OCI-M1 (cell line): Measurements from ENCODE around the gene DOCK10.

ENCODE experiments used
- DNase-seq: peaks from one replicate; lab custom pipeline; 2025; lab: John Stamatoyannopoulos, UW

The DOCK10 gene

DNA sequence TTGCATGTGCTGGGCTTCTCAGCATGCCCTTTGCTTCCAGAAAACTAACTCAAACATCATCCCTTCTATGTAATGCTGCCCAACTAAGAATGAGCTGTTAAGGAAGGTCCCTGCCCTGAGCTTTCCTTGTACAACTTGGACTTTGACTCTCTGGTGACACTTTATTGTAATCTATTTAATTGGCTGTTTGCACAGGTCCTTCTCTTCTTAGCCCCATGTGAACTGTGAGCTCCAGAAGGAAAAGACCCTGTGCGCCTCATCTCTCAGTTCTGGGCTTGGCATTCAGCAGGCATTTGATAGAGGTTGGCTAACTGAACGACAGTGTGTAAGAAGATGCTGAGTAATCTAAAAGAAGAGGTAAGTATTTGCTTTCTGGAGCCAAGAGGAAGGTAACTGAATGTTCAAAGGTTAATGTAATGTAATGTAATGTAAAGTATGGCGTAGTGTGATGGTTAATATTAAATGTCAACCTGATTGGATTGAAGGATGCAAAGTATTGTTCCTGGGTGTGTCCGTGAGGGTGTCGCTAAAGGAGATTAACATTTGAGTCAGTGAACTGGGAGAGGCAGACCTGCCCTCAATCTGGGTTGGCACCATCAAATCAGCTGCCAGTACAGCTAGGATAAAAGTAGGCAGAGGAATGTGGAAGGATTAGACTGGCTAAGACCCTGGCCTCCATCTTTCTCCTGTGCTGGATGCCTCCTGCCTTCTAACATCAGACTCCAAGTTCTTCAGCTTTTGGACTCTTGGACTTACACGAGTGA is 265.3 kb downstream of the DOCK10 start:
- DNase-seq, result no peak

GRCh38 chr2:224775647-224776046 is 266.6 kb downstream of the DOCK10 start:
- DNase-seq, result no peak

DNA sequence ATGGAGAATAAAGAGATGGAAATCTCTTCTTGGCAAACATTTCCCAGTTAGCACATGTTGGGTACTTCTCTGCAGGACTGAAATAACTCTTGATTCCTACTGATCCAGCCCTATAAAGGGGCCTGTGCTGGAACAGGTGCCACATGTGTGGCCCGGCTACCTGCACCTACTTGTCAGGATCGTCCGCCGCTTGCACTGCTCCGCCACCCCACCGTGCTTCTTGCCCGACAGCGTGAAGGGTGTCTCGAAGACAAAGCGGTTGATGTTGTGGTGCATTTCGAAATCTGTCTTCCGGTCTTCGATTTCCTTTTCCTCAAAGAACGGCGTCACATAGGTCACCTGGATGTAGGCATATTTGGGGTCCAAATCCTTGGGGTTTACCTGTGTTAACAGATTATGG is 267.5 kb downstream of the DOCK10 start:
- DNase-seq, result no peak

GRCh38 chr2:224772494-224772893 is 269.8 kb downstream of the DOCK10 start:
- DNase-seq, result no peak

GRCh38 chr2:224769489-224769888 is 272.8 kb downstream of the DOCK10 start:
- no peak for DNase-seq

GRCh38 chr2:224764565-224765236 is 277.6 kb downstream of the DOCK10 start:
- DNase-seq, result no peak

- no peak for DNase-seq
Observed at GRCh38 chr2:224757934-224758548, 284.2 kb downstream of the DOCK10 start.

- DNase-seq, result no peak
Observed at GRCh38 chr2:224753743-224754540, 288.3 kb downstream of the DOCK10 start.

- DNase-seq, result no peak
Observed at GRCh38 chr2:224751996-224752698, 290.1 kb downstream of the DOCK10 start.

DNA sequence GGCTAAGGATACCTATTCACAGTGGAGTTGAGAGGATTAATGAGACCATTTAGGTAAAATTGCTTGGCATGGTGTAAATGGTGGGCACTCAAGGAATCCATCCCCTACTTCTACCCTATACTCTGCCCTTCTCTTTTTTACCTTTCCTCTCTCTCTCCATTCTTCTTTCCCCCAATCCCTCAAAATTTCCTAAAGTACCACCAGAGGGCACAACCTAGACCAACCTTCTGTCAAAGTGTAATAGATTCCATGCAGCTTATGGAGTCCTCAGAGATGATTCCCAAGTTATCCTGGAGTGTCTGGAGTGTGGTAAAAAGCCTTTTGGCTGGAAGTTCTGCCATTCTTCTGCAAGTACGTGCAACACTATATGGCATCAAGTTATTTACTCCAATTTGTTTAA is 293.1 kb downstream of the DOCK10 start:
- DNase-seq, result no peak

DNA sequence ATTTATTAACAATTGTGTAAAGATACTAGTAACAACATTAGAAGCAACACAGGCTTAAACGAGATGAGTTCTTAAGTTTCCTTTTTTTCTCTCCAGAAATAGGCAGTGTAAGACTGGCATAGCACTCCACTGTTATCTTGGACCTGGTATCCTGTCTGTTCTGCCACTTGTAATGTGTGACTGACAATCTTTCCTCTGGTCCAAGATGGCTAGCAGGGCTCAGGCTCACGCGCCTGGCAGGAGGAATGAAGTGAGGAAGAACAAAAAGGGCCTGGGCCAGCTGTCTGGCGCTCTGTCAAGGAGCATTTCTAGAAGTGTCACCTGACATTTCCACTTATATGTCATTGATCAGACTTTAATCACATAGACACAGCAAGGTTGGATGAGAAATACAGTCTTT is 294.5 kb downstream of the DOCK10 start:
- DNase-seq, result no peak

- DNase-seq, result no peak
Observed at GRCh38 chr2:224736227-224736626, 306.0 kb downstream of the DOCK10 start.

GRCh38 chr2:224734949-224735348 is 307.3 kb downstream of the DOCK10 start:
- peak; percentile 12 for DNase-seq

DNA sequence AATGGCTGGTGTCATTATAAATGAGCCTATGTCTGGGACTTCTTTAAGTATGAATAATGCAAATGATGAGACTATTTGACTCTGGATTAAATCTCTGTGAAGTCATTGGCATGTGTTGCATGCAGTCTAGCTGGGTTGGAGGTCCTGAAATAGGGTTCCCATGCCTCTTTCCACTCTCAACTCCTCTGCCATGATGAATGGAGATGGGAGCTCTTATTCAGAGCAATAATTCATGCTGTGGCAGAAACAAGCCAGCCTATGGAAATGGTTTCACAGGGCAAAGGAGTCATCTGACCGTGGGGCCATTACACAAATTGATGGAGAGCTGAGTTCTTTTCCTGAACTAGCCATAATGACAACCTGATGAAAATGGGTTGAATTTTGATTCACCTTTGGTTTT is 310.6 kb downstream of the DOCK10 start:
- DNase-seq, result no peak

GRCh38 chr2:224729435-224729834 is 312.8 kb downstream of the DOCK10 start:
- no peak for DNase-seq

GRCh38 chr2:224724331-224724730 is 317.9 kb downstream of the DOCK10 start:
- DNase-seq, result no peak

DNA sequence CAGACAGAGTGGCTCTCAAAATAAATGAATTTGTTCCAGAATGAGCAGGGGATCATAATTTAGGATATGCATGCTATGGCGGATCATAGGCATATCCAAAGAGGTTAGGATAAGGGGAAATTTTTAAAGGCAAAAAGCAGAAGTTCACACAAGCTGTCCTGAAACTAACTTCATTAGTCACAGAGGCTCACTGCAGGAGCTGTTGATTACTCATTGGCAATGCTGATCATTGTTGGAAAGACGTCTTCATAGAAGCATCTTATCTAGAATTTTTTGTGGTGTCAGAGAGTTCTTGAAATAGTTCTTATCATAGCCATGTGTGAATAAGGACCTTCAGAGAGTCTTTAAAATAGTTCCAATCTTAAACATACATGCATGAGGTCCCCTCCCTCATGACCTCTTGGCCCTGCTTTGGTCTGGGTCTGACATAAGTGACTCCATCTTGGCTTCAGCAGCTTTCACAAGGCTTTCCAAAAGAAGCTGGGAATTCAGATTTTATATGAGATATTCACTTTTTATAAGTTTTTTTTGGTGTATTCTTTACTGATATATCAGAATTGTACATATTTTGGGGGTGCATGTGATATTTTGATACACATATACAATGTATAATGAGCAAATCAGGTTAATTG is 318.6 kb downstream of the DOCK10 start:
- peak; percentile 42 for DNase-seq

DNA sequence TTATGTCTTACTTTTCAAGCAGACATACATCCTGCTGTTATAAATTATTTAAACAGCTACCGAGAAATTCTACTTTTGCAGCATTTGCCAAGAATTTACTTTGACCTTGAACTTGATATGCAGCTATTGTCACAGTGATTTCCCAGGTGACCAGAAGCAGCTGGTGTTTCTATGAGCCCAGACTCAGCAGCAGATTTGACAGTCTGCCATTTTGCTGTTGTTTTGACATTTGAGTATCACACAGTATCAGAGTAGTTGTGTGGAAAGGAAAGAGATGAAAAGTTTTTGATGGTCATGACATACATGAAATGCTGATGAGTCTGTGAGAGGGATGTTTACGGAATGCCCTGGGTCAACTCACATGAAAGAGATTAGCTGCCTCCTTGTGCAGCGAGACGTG is 319.5 kb downstream of the DOCK10 start:
- DNase-seq, result no peak

DNA sequence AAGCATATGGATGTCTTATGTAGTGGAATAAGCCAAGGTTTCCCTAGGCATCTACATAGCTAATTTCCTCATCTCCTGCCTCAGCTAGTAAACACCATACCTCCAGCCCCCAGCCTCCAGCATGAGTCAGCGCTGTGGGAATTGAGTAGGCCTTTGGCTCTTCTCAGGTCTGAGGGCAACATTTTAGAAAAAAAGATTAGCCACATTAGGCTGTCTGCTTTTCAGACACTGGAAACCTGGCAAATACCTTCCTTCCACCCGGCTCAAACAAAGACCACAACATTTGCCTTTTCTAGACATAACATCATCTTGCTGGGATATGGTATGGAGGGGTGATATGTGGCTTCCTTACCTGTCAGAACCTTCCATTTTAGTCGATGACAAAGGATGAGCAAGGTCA is 320.0 kb downstream of the DOCK10 start:
- DNase-seq, result no peak

GRCh38 chr2:224716921-224717320 is 325.3 kb downstream of the DOCK10 start:
- DNase-seq, result no peak

GRCh38 chr2:224716201-224716600 is 326.1 kb downstream of the DOCK10 start, which contains the start of gene CCDC195:
Gene CCDC195 (minus strand): TSS chr2:224716365. CDS start chr2:224716365, 0 bp downstream.
- no peak for DNase-seq
